ENCODE measurements around the gene SPDYE6.
"Not testable (repeated sequence)": the region's sequence is repeated elsewhere in the genome, so short reads cannot be mapped to it uniquely, and the experiment has no call there.

SPDYE6 gene

DNA sequence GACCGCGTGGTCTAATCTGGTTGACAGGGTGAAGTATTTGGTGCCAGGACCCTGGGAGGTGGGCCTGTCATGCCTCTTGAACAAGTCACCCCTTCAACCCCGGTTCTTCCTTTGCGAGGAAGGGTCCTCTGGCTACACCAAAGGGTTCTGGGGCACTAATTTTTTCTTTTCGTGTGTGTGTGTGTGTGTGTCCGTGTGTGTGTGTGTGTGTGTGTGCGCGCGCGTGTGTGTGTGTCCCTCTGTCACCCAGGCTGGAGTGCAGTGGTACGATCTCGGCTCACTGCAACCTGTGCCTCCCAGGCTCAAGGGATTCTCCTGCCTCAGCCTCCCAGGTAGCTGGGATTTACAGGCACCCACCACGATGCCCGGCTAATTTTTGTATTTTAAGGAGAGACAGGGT is 54.9 kb downstream of the SPDYE6 start:
- WGBS, 2 experiments = 88 to 98% methylated on average over 13 to 14 of the region's 14 CpGs
- H3K27ac ChIP-seq (ENCODE audit: insufficient read depth, low read depth, low read length, poor library complexity, severe bottlenecking); H3K27me3 ChIP-seq (ENCODE audit: control insufficient read depth, insufficient read depth, low read length, poor library complexity, severe bottlenecking); H3K4me3 ChIP-seq (ENCODE audit: insufficient read depth, low read depth, low read length); H3K4me1 ChIP-seq (ENCODE audit: control insufficient read depth, insufficient read depth, low read length); H3K36me3 ChIP-seq (ENCODE audit: control insufficient read depth, insufficient read depth, low read length); H3K9me3 ChIP-seq (ENCODE audit: control insufficient read depth, low read length): not testable (repeated sequence)

DNA sequence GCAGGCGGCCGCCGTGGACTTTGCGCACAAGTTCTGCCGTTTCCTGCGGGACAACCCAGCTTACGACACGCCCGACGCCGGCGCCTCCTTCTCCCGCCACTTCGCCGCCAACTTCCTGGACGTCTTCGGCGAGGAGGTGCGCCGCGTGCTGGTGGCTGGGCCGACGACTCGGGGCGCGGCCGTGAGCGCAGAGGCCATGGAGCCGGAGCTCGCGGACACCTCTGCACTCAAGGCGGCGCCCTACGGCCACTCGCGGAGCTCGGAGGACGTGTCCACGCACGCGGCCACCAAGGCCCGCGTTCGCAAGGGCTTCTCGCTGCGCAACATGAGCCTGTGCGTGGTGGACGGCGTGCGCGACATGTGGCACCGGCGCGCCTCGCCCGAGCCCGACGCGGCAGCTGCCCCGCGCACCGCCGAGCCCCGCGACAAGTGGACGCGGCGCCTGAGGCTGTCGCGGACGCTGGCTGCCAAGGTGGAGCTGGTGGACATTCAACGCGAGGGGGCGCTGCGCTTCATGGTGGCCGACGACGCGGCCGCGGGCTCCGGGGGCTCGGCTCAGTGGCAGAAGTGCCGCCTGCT is 55.5 kb downstream of the SPDYE6 start:
- WGBS, 2 experiments = 85 to 91% methylated on average over 84 of the region's 84 CpGs
- Histone ChIP-seq H3K4me1 (ENCODE audit: control insufficient read depth, insufficient read depth, low read length) (peaks cover 10% of the 10 kb centered on the region), H3K27ac (ENCODE audit: insufficient read depth, low read depth, low read length, poor library complexity, severe bottlenecking) (no peak overlapping the region), H3K27me3 (ENCODE audit: control insufficient read depth, insufficient read depth, low read length, poor library complexity, severe bottlenecking) (no peaks in the 10 kb centered on the region), H3K4me3 (ENCODE audit: insufficient read depth, low read depth, low read length) (no peak overlapping the region), H3K36me3 (ENCODE audit: control insufficient read depth, insufficient read depth, low read length) (no peaks in the 10 kb centered on the region), H3K9me3 (ENCODE audit: control insufficient read depth, low read length) (no peaks in the 10 kb centered on the region)

DNA sequence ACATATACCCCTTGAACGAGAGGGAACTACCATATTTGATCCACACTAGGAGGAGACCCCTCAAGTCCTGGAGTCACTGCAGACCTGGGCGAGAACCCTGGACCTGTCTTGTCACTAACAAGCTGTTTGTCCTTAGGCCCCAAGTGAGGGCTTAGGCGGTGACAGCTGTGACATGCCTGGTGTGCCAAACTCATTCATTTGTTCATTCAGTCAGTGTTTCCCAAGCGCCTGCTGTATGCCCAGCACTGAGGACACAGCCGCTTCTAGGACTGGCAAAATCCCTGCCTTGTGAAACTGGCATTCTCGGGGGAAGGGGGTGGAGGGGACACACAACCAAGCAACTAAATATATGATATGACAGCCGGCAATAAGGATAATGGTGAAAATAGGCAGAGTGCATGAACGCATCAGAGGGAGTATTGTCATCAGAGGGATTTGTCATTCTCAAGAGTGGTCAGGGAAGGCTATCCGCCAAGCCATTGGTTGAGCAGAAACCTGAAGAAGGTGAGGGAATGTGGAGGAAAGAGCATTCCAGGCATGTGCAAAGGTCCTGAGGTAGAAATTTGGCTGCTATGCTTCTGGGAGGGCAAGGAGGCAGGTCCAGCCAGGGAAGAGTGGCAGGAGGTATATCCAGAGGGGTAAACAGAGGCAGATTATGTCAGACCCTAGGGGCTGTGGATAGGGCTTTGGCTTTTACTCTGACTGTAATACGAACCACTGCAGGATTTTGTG is 58.6 kb downstream of the SPDYE6 start:
- H3K4me3 ChIP-seq (ENCODE audit: insufficient read depth, low read depth, low read length) = no peak overlapping the region
- H3K27ac ChIP-seq (ENCODE audit: insufficient read depth, low read depth, low read length, poor library complexity, severe bottlenecking) = no peak overlapping the region
- peaks cover 25% of the 10 kb centered on the region for H3K4me1 ChIP-seq (ENCODE audit: control insufficient read depth, insufficient read depth, low read length)
- H3K36me3 ChIP-seq (ENCODE audit: control insufficient read depth, insufficient read depth, low read length) = no peaks in the 10 kb centered on the region
- WGBS, 2 experiments = 93 to 97% methylated on average over 10 of the region's 10 CpGs
- H3K27me3 ChIP-seq (ENCODE audit: control insufficient read depth, insufficient read depth, low read length, poor library complexity, severe bottlenecking) = no peaks in the 10 kb centered on the region
- H3K9me3 ChIP-seq (ENCODE audit: control insufficient read depth, low read length) = no peaks in the 10 kb centered on the region

DNA sequence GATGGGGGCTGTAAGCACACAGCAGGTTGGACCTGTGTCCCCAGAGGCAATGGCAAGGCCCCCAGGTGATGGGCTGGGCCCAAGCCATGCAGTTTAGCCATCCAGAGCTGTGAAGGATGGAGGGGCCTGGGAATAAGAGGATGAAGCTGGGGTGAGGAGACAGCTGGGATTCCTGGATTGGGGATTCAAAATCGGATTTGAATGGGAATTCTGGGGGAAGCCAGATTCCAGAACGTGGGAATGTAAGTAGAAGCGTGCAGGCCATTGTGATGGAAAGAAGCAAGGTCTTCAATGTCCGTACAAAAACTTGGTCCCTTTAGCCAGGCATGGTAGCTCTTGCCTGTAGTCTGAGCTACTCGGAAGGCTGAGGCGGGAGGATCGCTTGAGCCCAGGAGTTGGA is 59.7 kb downstream of the SPDYE6 start:
- Histone ChIP-seq H3K27me3 (ENCODE audit: control insufficient read depth, insufficient read depth, low read length, poor library complexity, severe bottlenecking) (no peaks in the 10 kb centered on the region), H3K36me3 (ENCODE audit: control insufficient read depth, insufficient read depth, low read length) (no peaks in the 10 kb centered on the region), H3K4me1 (ENCODE audit: control insufficient read depth, insufficient read depth, low read length) (peaks cover 25% of the 10 kb centered on the region), H3K9me3 (ENCODE audit: control insufficient read depth, low read length) (no peaks in the 10 kb centered on the region), H3K4me3 (ENCODE audit: insufficient read depth, low read depth, low read length) (no peak overlapping the region), H3K27ac (ENCODE audit: insufficient read depth, low read depth, low read length, poor library complexity, severe bottlenecking) (no peak overlapping the region)
- WGBS, 2 experiments = 88 to 89% methylated on average over 7 of the region's 7 CpGs

DNA sequence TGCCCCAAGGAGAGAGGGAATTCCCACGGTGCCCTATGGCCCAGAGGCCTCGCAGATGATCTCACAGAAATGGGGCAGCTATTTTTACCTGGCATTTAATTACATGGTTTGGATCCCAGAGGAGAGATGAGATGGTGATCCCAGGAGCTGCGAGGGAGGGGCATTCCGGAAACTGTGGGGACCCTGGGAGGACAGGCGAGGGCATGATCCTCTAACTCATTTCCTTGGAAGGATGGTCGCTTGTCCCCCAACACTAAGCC is 60.1 kb downstream of the SPDYE6 start:
- 84 to 88% methylated on average over 6 of the region's 6 CpGs for WGBS, 2 experiments
- H3K9me3 ChIP-seq (ENCODE audit: control insufficient read depth, low read length) = no peaks in the 10 kb centered on the region
- no peaks in the 10 kb centered on the region for H3K27me3 ChIP-seq (ENCODE audit: control insufficient read depth, insufficient read depth, low read length, poor library complexity, severe bottlenecking)
- no peak overlapping the region for H3K27ac ChIP-seq (ENCODE audit: insufficient read depth, low read depth, low read length, poor library complexity, severe bottlenecking)
- H3K4me1 ChIP-seq (ENCODE audit: control insufficient read depth, insufficient read depth, low read length) = peaks cover 25% of the 10 kb centered on the region
- H3K4me3 ChIP-seq (ENCODE audit: insufficient read depth, low read depth, low read length) = no peak overlapping the region
- no peaks in the 10 kb centered on the region for H3K36me3 ChIP-seq (ENCODE audit: control insufficient read depth, insufficient read depth, low read length)

All from ectodermal cell (in vitro differentiated cells).